DOHH2 (cell line): Measurements from ENCODE around the gene EFCAB5.

Experiments
- H3F3A ChIP-seq: fragments of 200-600 bp; sonication (generic), shearing (Covaris generic); 2 replicates; pipeline ENCODE4 v1.6.0; 2016; ENCODE audit warnings: antibody characterized with exemption, mild to moderate bottlenecking; ENCODE audit not compliant: control insufficient read depth, insufficient read depth
- H3K27ac ChIP-seq: fragments of 200-600 bp; sonication (generic); 2 replicates; pipeline ENCODE4 v1.5.1; 2014; ENCODE audit warnings: low read depth, mild to moderate bottlenecking, low read length, moderate library complexity
- H3K27me3 ChIP-seq: fragments of 200-600 bp; sonication (generic); 2 replicates; pipeline ENCODE4 v1.6.1; 2014; ENCODE audit warnings: mild to moderate bottlenecking, low read length, mixed read lengths; ENCODE audit not compliant: control insufficient read depth
- H3K36me3 ChIP-seq: fragments of 200-600 bp; sonication (generic); 2 replicates; pipeline ENCODE4 v1.6.1; 2014; ENCODE audit warnings: mild to moderate bottlenecking, low read length, moderate library complexity, mixed read lengths; ENCODE audit not compliant: control insufficient read depth
- H3K4me1 ChIP-seq: fragments of 200-600 bp; sonication (generic); 2 replicates; pipeline ENCODE4 v1.6.1; 2014; ENCODE audit warnings: mild to moderate bottlenecking, low read length, mixed read lengths; ENCODE audit not compliant: control insufficient read depth
- H3K4me2 ChIP-seq: fragments of 200-600 bp; sonication (generic); 2 replicates; pipeline ENCODE4 v1.6.0; 2014; ENCODE audit warnings: mild to moderate bottlenecking, low read length, moderate library complexity
- H3K4me3 ChIP-seq: fragments of 200-600 bp; sonication (generic); 2 replicates; pipeline ENCODE4 v1.5.1; 2014; ENCODE audit warnings: mild to moderate bottlenecking, low read length, mixed read lengths
- H3K79me2 ChIP-seq: fragments of 200-600 bp; sonication (generic); 2 replicates; pipeline ENCODE4 v1.6.1; 2014; ENCODE audit warnings: mild to moderate bottlenecking, low read length, mixed read lengths; ENCODE audit not compliant: control insufficient read depth
- H3K9me2 ChIP-seq: fragments of 200-600 bp; sonication (generic); replicated peaks from 2 replicates; pipeline ENCODE4 v1.6.1; 2014; ENCODE audit warnings: mild to moderate bottlenecking, low read length, mixed read lengths; ENCODE audit not compliant: control insufficient read depth
- H3K9me3 ChIP-seq: fragments of 200-600 bp; sonication (generic); 2 replicates; pipeline ENCODE4 v1.6.1; 2014; ENCODE audit warnings: antibody characterized with exemption, low read length, mixed read lengths; ENCODE audit not compliant: control insufficient read depth, insufficient read depth
- H4K20me1 ChIP-seq: fragments of 200-600 bp; sonication (generic); 2 replicates; pipeline ENCODE4 v1.6.0; 2014; ENCODE audit warnings: low read depth, mild to moderate bottlenecking, antibody characterized with exemption, low read length, moderate library complexity; ENCODE audit not compliant: control insufficient read depth, insufficient read depth
- CTCF ChIP-seq: fragments of 200-600 bp; sonication (generic); IDR thresholded peaks from one replicate; pipeline ENCODE4 v1.5.1; 2014; ENCODE audit warnings: antibody characterized with exemption, mild to moderate bottlenecking, low read depth, low read length; ENCODE audit not compliant: poor library complexity, severe bottlenecking
- EZH2phosphoT487 ChIP-seq: fragments of 200-600 bp; sonication (generic); IDR thresholded peaks from 2 replicates; pipeline ENCODE4 v1.6.1; 2017; ENCODE audit warnings: borderline replicate concordance, mild to moderate bottlenecking, antibody characterized with exemption, low read length, moderate library complexity, mixed read lengths

The EFCAB5 gene

GRCh38 chr17:30130121-30130520 is 188.7 kb downstream of the EFCAB5 start:
- H3K9me3 ChIP-seq = no peaks in the 10 kb centered on the region
- no peaks in the 10 kb centered on the region; the same call in 1 of the 2 replicates for H3F3A ChIP-seq
- TF ChIP-seq EZH2phosphoT487 (no peak), CTCF (no peak)
- H3K27ac ChIP-seq = no peak overlapping the region
- no peaks in the 10 kb centered on the region for H3K9me2 ChIP-seq
- peaks cover 87% of the 10 kb centered on the region for H3K36me3 ChIP-seq
- peaks cover 13% of the 10 kb centered on the region; the same call in 1 of the 2 replicates for H4K20me1 ChIP-seq
- H3K4me3 ChIP-seq = no peak overlapping the region
- no peaks in the 10 kb centered on the region for H3K27me3 ChIP-seq
- H3K4me2 ChIP-seq = no peak overlapping the region
- peaks cover 88% of the 10 kb centered on the region for H3K79me2 ChIP-seq
- peaks cover 3% of the 10 kb centered on the region; the same call in 1 of the 2 replicates for H3K4me1 ChIP-seq

GRCh38 chr17:30132615-30133014 is 191.2 kb downstream of the EFCAB5 start:
- TF ChIP-seq EZH2phosphoT487 (no peak), CTCF (no peak)
- Histone ChIP-seq H3K27ac (no peak overlapping the region), H3K9me2 (no peaks in the 10 kb centered on the region), H3K36me3 (peaks cover 78% of the 10 kb centered on the region), H3K4me1 (no peaks in the 10 kb centered on the region), H3K9me3 (no peaks in the 10 kb centered on the region), H4K20me1 (0 out of 2 replicates have a peak, but pooled peaks cover 2% of the 10 kb centered on the region), H3F3A (peaks cover 2% of the 10 kb centered on the region; the same call in 1 of the 2 replicates), H3K4me3 (no peak overlapping the region), H3K4me2 (no peak overlapping the region), H3K27me3 (no peaks in the 10 kb centered on the region), H3K79me2 (peaks cover 83% of the 10 kb centered on the region)

- Histone ChIP-seq H3K4me3 (no peak overlapping the region), H3K9me2 (no peaks in the 10 kb centered on the region), H3K9me3 (no peaks in the 10 kb centered on the region), H4K20me1 (0 out of 2 replicates have a peak, but pooled peaks cover 2% of the 10 kb centered on the region), H3K79me2 (peaks cover 86% of the 10 kb centered on the region), H3K4me2 (no peak overlapping the region), H3K27ac (no peak overlapping the region), H3F3A (peaks cover 2% of the 10 kb centered on the region; the same call in 1 of the 2 replicates), H3K4me1 (no peaks in the 10 kb centered on the region), H3K27me3 (no peaks in the 10 kb centered on the region), H3K36me3 (peaks cover 80% of the 10 kb centered on the region)
- TF ChIP-seq EZH2phosphoT487 = no peak
- TF ChIP-seq CTCF = no peak
Observed at GRCh38 chr17:30133197-30133596, 191.8 kb downstream of the EFCAB5 start.
